SK-MEL-5 (cell line): ENCODE data around the gene HTR2B. TPM values are rescaled to one million over a fixed set of nuclear protein-coding genes. Genes with fewer than 3 reads are reported as not detected.

ENCODE experiments used
- small RNA-seq, 2 experiments: library from RNA; depleted of rRNA; stranded (forward); fragments of <200 nt; gene quantifications; one replicate each; pipeline ENCODE3, GENCODE V24; 2014
- total RNA-seq: library from RNA; depleted of rRNA; stranded (reverse); fragments of >200 nt; shearing (Covaris generic); gene quantifications from 2 replicates; pipeline ENCODE4 v1.2.3, GENCODE V29; 2014; rRNA removed

Gene HTR2B
- total RNA-seq, 1 experiment from 2014 or later = 1.2 TPM

Small RNAs within 50 kb of the gene (small RNA-seq; reads per million reads assigned to genes)
- gene RNU1-93P = 0 reads per million in 2 experiments

Other genes with a start within 250 kb of the HTR2B start
- 0.13 TPM in 2 replicates for gene GPR55, start 199.8 kb downstream of the HTR2B start, total RNA-seq
- gene SPATA3, start 128.9 kb downstream of the HTR2B start, total RNA-seq = not detected in 2 replicates
- gene C2orf72, start 87.5 kb downstream of the HTR2B start, total RNA-seq = 2.0 and 3.8 TPM in 2 replicates
- 108 and 114 TPM in 2 replicates for gene PSMD1, start 68.2 kb downstream of the HTR2B start, total RNA-seq
- gene ARMC9, start 73.6 kb upstream of the HTR2B start, total RNA-seq = 22.8 and 23.0 TPM in 2 replicates